IMR-90 (cell line): ENCODE results near the gene HEPACAM. TPM values are rescaled to one million over a fixed set of nuclear protein-coding genes. Genes with fewer than 3 reads are reported as not detected.

ENCODE experiments used
- ATAC-seq: fragments of 200-7000 bp; cut with Tn5 transposase; 2 replicates; pipeline ENCODE4 v1.9.1; 2020; ENCODE audit warnings: low read depth, mild to moderate bottlenecking, moderate library complexity
- BruUV-seq: library from RNA; stranded (reverse); fragments of 400-500 nt; replicated peaks from 2 replicates; lab custom pipeline; 2021; lab: Mats Ljungman, UMichigan
- CTCF ChIA-PET: fragments of 300-600 bp; formaldehyde crosslinking; extraction: SDS; loops from one replicate; lab custom pipeline; 2021; ENCODE audit warnings: antibody characterized with exemption; lab: Yijun Ruan, JAX
- POLR2A ChIA-PET: fragments of 300-600 bp; sonication (Branson Sonifier 250); formaldehyde crosslinking; loops from one replicate; lab custom pipeline; 2022; ENCODE audit warnings: antibody characterized with exemption; ENCODE audit not compliant: unreplicated experiment; lab: Charles Lee
- DNase-seq: peaks from one replicate; pipeline ENCODE4 v3.0.0; 2013
- H2AFZ ChIP-seq: replicated peaks from 2 replicates; pipeline ENCODE3; 2013; ENCODE audit warnings: low read length, mild to moderate bottlenecking; ENCODE audit not compliant: poor library complexity
- H2AK5ac ChIP-seq: 2 replicates; pipeline ENCODE4 v1.6.1; 2013; ENCODE audit warnings: low read depth, low read length, inconsistent platforms
- H2AK9ac ChIP-seq: replicated peaks from 2 replicates; pipeline ENCODE3; 2013; ENCODE audit warnings: mild to moderate bottlenecking, low read depth, low read length, moderate library complexity; ENCODE audit not compliant: poor library complexity
- H2BK120ac ChIP-seq: 2 replicates; pipeline ENCODE4 v1.6.1; 2013; ENCODE audit warnings: low read depth, low read length, inconsistent platforms
- H2BK15ac ChIP-seq: 3 replicates; pipeline ENCODE4 v1.6.1; 2013; ENCODE audit warnings: low read depth, low read length, inconsistent platforms
- H2BK20ac ChIP-seq: 2 replicates; pipeline ENCODE4 v1.6.1; 2013; ENCODE audit warnings: low read depth, mild to moderate bottlenecking, inconsistent platforms, low read length, moderate library complexity
- H2BK5ac ChIP-seq: 2 replicates; pipeline ENCODE4 v1.6.1; 2013; ENCODE audit warnings: mild to moderate bottlenecking, low read depth, low read length, inconsistent platforms; ENCODE audit not compliant: poor library complexity, severe bottlenecking
- H3K14ac ChIP-seq: replicated peaks from 2 replicates; pipeline ENCODE4 v1.6.1; 2013; ENCODE audit warnings: low read depth, low read length, inconsistent platforms
- H3K18ac ChIP-seq: 2 replicates; pipeline ENCODE4 v1.6.1; 2013; ENCODE audit warnings: low read depth, low read length, control low read depth
- H3K23ac ChIP-seq: 2 replicates; pipeline ENCODE4 v1.6.1; 2013; ENCODE audit warnings: low read depth, low read length, inconsistent platforms
- H3K27ac ChIP-seq: 2 replicates; pipeline ENCODE4 v1.5.1; 2013; ENCODE audit warnings: mild to moderate bottlenecking, control low read depth, low read length; ENCODE audit not compliant: insufficient read depth
- H3K27me3 ChIP-seq: 2 replicates; pipeline ENCODE4 v1.6.1; 2013; ENCODE audit warnings: low read length; ENCODE audit not compliant: control insufficient read depth, insufficient read depth
- H3K36me3 ChIP-seq: 2 replicates; pipeline ENCODE4 v1.6.1; 2013; ENCODE audit warnings: low read length, mixed read lengths; ENCODE audit not compliant: control insufficient read depth, insufficient read depth
- H3K4ac ChIP-seq: 2 replicates; pipeline ENCODE4 v1.6.1; 2013; ENCODE audit warnings: low read depth, low read length, inconsistent platforms
- H3K4me1 ChIP-seq: 2 replicates; pipeline ENCODE4 v1.6.1; 2013; ENCODE audit warnings: low read length, mixed read lengths; ENCODE audit not compliant: control insufficient read depth, insufficient read depth
- H3K4me2 ChIP-seq: 2 replicates; pipeline ENCODE4 v1.6.1; 2013; ENCODE audit warnings: low read depth, mild to moderate bottlenecking, control low read depth, low read length, moderate library complexity
- H3K4me3 ChIP-seq: 2 replicates; pipeline ENCODE4 v1.5.1; 2013; ENCODE audit warnings: low read depth, mild to moderate bottlenecking, control low read depth, low read length, moderate library complexity; ENCODE audit not compliant: insufficient read depth
- H3K56ac ChIP-seq: 2 replicates; pipeline ENCODE4 v1.6.1; 2013; ENCODE audit warnings: low read length, inconsistent platforms; ENCODE audit not compliant: insufficient read depth; ENCODE audit errors: extremely low read depth
- H3K79me1 ChIP-seq, 2 experiments: 2 replicates each; pipeline ENCODE4 v1.6.1; 2013; ENCODE audit warnings: low read length in 2 of 2, inconsistent platforms in 1 of 2, low read depth in 1 of 2
- H3K9ac ChIP-seq: 2 replicates; pipeline ENCODE4 v1.6.1; 2013; ENCODE audit warnings: low read depth, low read length, control low read depth
- H3K9me1 ChIP-seq: 2 replicates; pipeline ENCODE4 v1.6.1; 2013; ENCODE audit warnings: low read length, inconsistent platforms; ENCODE audit not compliant: insufficient read depth
- H3K9me3 ChIP-seq: 2 replicates; pipeline ENCODE4 v1.6.1; 2013; ENCODE audit warnings: low read length; ENCODE audit not compliant: control insufficient read depth, insufficient read depth
- H4K20me1 ChIP-seq: 2 replicates; pipeline ENCODE4 v1.6.1; 2013; ENCODE audit warnings: low read length, inconsistent platforms; ENCODE audit not compliant: insufficient read depth
- H4K5ac ChIP-seq: 2 replicates; pipeline ENCODE4 v1.6.1; 2013; ENCODE audit warnings: mild to moderate bottlenecking, low read depth, low read length, control low read depth
- H4K8ac ChIP-seq, 2 experiments: 2 replicates each; pipeline ENCODE4 v1.6.1; 2013; ENCODE audit warnings: low read depth in 2 of 2, low read length in 2 of 2, control low read depth in 1 of 2, inconsistent platforms in 1 of 2
- H4K91ac ChIP-seq: 2 replicates; pipeline ENCODE4 v1.6.1; 2013; ENCODE audit warnings: low read depth, low read length, inconsistent platforms; ENCODE audit not compliant: insufficient read depth
- CHD1 ChIP-seq: IDR thresholded peaks from 2 replicates; pipeline ENCODE4 v1.6.1; 2012; ENCODE audit warnings: low read depth, low read length, improper control_type of control experiment
- FOS ChIP-seq: fragments of 150-350 bp; IDR thresholded peaks from 2 replicates; pipeline ENCODE4 v1.6.1; 2016; ENCODE audit warnings: low read depth, low read length
- MXI1 ChIP-seq: IDR thresholded peaks from 2 replicates; pipeline ENCODE4 v1.6.1; 2012; ENCODE audit warnings: low read depth, mild to moderate bottlenecking, low read length, moderate library complexity, borderline replicate concordance
- POLR2A ChIP-seq: IDR thresholded peaks from 2 replicates; pipeline ENCODE4 v1.6.1; 2012; ENCODE audit warnings: mild to moderate bottlenecking, low read depth, low read length
- RCOR1 ChIP-seq: IDR thresholded peaks from 2 replicates; pipeline ENCODE4 v1.6.1; 2012; ENCODE audit warnings: mild to moderate bottlenecking, low read length, improper control_type of control experiment; ENCODE audit not compliant: insufficient replicate concordance
- SMC3 ChIP-seq: fragments of 150-350 bp; IDR thresholded peaks from 2 replicates; pipeline ENCODE4 v1.6.1; 2016; ENCODE audit warnings: low read depth, mild to moderate bottlenecking, antibody characterized with exemption, low read length, moderate library complexity
- WGBS, 2 experiments: methylation state at CpG; one replicate each; pipeline versions ENCODE4 v1.1.5 to v1.1.7; 2013; ENCODE audit warnings: missing lambda C conversion rate in 2 of 2; ENCODE audit not compliant: insufficient read length in 1 of 2; ENCODE audit errors: extremely low coverage in 2 of 2; 5-methylcytosine and 5-hydroxymethylcytosine counted together
- dilution Hi-C: fragments of 300-500 bp; cut with HindIII; formaldehyde crosslinking; loops from one replicate; pipeline ENCODE4 v1.14.3; 2018; ENCODE audit warnings: low sequenced_read_pairs; ENCODE audit not compliant: unreplicated experiment
- in situ Hi-C: fragments of 300-500 bp; cut with MboI; formaldehyde crosslinking; loops from 3 replicates; pipeline ENCODE4 v1.14.3; 2019; ENCODE audit warnings: low sequenced_read_pairs, inconsistent platforms, mixed read lengths
- intact Hi-C: fragments of 100-400 bp; cut with micrococcal nuclease; formaldehyde crosslinking; loops from 2 replicates; pipeline ENCODE4 v1.10.0; 2022
- polyA plus RNA-seq, 3 experiments: library from polyadenylated mRNA; depleted of rRNA; stranded (reverse); fragments of >200 nt; gene quantifications; 2 replicates each; pipeline ENCODE4 v1.2.3, GENCODE V29; 2012; ENCODE audit warnings: low replicate concordance in 1 of 3
- total RNA-seq: library from RNA; depleted of rRNA; stranded (reverse); fragments of >200 nt; gene quantifications from 2 replicates; pipeline ENCODE4 v1.2.3, GENCODE V29; 2012
- TF ChIP-seq, protein P1 (sequence below): fragments of 150-350 bp; IDR thresholded peaks from 2 replicates; pipeline ENCODE4 v1.6.1; 2016; ENCODE audit warnings: low read depth, mild to moderate bottlenecking, low read length, moderate library complexity, borderline replicate concordance

The HEPACAM gene
- total and polyA plus RNA-seq, 2 of the 4 experiments (the other 2 are of a cell fraction) = 0.09 to 0.18 TPM

DNA sequence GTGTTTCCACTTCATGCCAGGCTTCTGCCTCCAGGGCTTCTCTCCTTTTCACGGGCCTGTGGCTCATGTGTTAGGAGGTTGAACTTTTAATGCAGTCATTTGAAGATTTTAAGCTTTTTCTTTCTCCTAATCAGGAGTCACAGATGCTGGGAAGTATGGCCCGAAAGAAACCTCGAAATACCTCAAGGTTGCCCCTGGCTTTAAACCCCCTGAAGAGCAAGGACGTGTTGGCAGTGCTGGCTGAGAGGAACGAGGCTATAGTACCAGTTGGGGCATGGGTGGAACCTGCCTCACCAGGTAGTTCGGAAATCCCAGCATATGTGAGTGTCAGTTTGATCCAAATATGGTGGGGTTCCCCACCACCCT, 18.7 kb upstream of the HEPACAM start:
- DNase-seq (no peak), ATAC-seq (no peak)
- peak overlapping the region; percentile 87 for H2AK5ac ChIP-seq
- no peak overlapping the region for H3K18ac ChIP-seq
- 0 out of 2 replicates have a peak overlapping the region, but pooled peaks have one; percentile 42 for H3K23ac ChIP-seq
- H3K14ac ChIP-seq = no peak overlapping the region; the same call in 1 of the 2 replicates
- no peak overlapping the region for H2BK120ac ChIP-seq
- peak overlapping the region; percentile 98 for H2AFZ ChIP-seq
- no peaks in the 10 kb centered on the region for H3K36me3 ChIP-seq
- H4K5ac ChIP-seq = no peak overlapping the region
- in situ Hi-C loops = loop anchor here (5.0 kb wide), 1 partner anchor 77 kb away; no protein-coding TSS in a partner anchor
- intact Hi-C loops = loop anchor here (1.0 to 5.0 kb wide), 3 partner anchors 78 to 312 kb away; no protein-coding TSS in a partner anchor
- H3K4ac ChIP-seq = peak overlapping the region; percentile 63
- peak overlapping the region; percentile 81 for H2AK9ac ChIP-seq
- H4K91ac ChIP-seq = peak overlapping the region; percentile 51; the same call in 1 of the 2 replicates
- peak overlapping the region; percentile 47 to 66 for H4K8ac ChIP-seq
- H3K27ac ChIP-seq = peak overlapping the region; percentile 35; the same call in 1 of the 2 replicates
- H3K9ac ChIP-seq = peak overlapping the region; percentile 27; the same call in 1 of the 2 replicates
- BruUV-seq = no TSS peak
- H3K56ac ChIP-seq = peak overlapping the region; percentile 68
- peak overlapping the region; percentile 60; the same call in 1 of the 2 replicates for H3K4me3 ChIP-seq
- H3K79me1 ChIP-seq = peaks cover 0 to 8% of the 10 kb centered on the region in 2 experiments; a peak in 2 of 4 replicates
- TF ChIP-seq CHD1 (no peak), FOS (no peak), POLR2A (no peak), SMC3 (no peak), RCOR1 (no peak), MXI1 (no peak)
- TF ChIP-seq, protein P1, sequence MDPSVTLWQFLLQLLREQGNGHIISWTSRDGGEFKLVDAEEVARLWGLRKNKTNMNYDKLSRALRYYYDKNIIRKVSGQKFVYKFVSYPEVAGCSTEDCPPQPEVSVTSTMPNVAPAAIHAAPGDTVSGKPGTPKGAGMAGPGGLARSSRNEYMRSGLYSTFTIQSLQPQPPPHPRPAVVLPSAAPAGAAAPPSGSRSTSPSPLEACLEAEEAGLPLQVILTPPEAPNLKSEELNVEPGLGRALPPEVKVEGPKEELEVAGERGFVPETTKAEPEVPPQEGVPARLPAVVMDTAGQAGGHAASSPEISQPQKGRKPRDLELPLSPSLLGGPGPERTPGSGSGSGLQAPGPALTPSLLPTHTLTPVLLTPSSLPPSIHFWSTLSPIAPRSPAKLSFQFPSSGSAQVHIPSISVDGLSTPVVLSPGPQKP = no peak
- POLR2A ChIA-PET = interaction anchor here (1.0 kb wide), 1 partner anchor 78 kb away, joined by 3 read pairs; no protein-coding TSS in a partner anchor
- H3K27me3 ChIP-seq = no peaks in the 10 kb centered on the region
- H2BK5ac ChIP-seq = no peak overlapping the region
- no CpG with 5 or more reads among the region's 6 CpGs for WGBS, 2 experiments
- no peaks in the 10 kb centered on the region for H4K20me1 ChIP-seq
- CTCF ChIA-PET = interaction anchor here (0.7 to 1.5 kb wide), 3 partner anchors 188 to 558 kb away, joined by 3 to 4 read pairs (median 3); no protein-coding TSS in a partner anchor
- no peak overlapping the region for H2BK20ac ChIP-seq
- H3K4me2 ChIP-seq = peak overlapping the region; percentile 77
- peaks cover 2% of the 10 kb centered on the region; the same call in 1 of the 2 replicates for H3K4me1 ChIP-seq
- no peaks in the 10 kb centered on the region for H3K9me3 ChIP-seq
- H2BK15ac ChIP-seq = peak overlapping the region; percentile 4; the same call in 1 of the 3 replicates
- dilution Hi-C loops = no loop called here
- no peaks in the 10 kb centered on the region for H3K9me1 ChIP-seq
